ENCODE results near the gene TELO2. TPM values are rescaled to one million over a fixed set of nuclear protein-coding genes. Genes with fewer than 3 reads are reported as not detected.
A peak's percentile ranks its signal among the peaks of the same experiment; 100 is the strongest.

Gene TELO2
- total RNA-seq, 4 donors from 2014 or later = 34.5 to 105 (median 82.4) TPM

DNA sequence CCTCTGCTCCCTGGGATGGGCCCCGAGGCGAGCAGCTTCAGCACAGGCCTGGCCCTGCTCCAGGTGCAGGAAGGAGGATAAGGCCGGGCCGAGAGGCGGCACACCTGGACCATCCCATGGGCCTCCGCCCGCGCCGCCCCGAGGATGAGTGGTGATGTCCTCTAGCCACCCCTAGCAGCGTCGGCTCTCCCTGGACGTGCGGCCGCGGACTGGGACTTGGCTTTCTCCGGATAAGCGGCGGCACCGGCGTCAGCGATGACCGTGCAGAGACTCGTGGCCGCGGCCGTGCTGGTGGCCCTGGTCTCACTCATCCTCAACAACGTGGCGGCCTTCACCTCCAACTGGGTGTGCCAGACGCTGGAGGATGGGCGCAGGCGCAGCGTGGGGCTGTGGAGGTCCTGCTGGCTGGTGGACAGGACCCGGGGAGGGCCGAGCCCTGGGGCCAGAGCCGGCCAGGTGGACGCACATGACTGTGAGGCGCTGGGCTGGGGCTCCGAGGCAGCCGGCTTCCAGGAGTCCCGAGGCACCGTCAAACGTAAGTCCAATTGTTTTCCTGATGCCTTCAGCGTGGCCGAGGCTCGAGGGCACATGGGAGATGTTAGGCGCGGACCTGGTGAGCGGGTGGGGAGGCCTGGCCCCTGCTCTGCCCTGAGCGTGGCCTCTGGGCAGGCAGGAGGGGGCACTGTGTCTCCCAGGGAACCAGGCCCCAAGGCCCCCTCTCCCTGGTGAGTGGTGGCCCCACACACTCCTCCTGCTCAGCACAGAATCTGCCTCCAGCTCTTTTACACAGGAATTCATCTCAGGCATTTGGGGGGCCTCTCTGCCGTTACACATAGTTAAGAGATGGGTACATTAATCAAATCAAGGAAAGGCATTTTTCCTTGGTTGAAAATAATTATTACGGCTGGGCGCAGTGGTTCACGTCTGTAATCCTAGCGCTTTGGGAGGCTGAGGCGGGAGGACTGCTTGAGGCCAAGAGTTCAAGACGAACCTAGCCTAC lies 41.2 kb downstream of the TELO2 start:
- Histone ChIP-seq H3K36me3 (peaks cover 0 to 28% (median 0%) of the 10 kb centered on the region in 3 donors), H3K27ac (peak overlapping the region; percentile 80 to 95 (median 89)), H3K4me3 (peak overlapping the region; percentile 51 to 76 (median 70)), H3K4me1 (peaks cover 0 to 45% (median 17%) of the 10 kb centered on the region in 4 donors), H3K27me3 (no peaks in the 10 kb centered on the region), H3K9me3 (no peaks in the 10 kb centered on the region)
- no peak for TF ChIP-seq POLR2A (IDR thresholded peaks at IDR 0.05)
- TF ChIP-seq, protein P1, sequence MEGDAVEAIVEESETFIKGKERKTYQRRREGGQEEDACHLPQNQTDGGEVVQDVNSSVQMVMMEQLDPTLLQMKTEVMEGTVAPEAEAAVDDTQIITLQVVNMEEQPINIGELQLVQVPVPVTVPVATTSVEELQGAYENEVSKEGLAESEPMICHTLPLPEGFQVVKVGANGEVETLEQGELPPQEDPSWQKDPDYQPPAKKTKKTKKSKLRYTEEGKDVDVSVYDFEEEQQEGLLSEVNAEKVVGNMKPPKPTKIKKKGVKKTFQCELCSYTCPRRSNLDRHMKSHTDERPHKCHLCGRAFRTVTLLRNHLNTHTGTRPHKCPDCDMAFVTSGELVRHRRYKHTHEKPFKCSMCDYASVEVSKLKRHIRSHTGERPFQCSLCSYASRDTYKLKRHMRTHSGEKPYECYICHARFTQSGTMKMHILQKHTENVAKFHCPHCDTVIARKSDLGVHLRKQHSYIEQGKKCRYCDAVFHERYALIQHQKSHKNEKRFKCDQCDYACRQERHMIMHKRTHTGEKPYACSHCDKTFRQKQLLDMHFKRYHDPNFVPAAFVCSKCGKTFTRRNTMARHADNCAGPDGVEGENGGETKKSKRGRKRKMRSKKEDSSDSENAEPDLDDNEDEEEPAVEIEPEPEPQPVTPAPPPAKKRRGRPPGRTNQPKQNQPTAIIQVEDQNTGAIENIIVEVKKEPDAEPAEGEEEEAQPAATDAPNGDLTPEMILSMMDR (IDR thresholded peaks at IDR 0.05) = no peak
- no peak for DNase-seq

DNA sequence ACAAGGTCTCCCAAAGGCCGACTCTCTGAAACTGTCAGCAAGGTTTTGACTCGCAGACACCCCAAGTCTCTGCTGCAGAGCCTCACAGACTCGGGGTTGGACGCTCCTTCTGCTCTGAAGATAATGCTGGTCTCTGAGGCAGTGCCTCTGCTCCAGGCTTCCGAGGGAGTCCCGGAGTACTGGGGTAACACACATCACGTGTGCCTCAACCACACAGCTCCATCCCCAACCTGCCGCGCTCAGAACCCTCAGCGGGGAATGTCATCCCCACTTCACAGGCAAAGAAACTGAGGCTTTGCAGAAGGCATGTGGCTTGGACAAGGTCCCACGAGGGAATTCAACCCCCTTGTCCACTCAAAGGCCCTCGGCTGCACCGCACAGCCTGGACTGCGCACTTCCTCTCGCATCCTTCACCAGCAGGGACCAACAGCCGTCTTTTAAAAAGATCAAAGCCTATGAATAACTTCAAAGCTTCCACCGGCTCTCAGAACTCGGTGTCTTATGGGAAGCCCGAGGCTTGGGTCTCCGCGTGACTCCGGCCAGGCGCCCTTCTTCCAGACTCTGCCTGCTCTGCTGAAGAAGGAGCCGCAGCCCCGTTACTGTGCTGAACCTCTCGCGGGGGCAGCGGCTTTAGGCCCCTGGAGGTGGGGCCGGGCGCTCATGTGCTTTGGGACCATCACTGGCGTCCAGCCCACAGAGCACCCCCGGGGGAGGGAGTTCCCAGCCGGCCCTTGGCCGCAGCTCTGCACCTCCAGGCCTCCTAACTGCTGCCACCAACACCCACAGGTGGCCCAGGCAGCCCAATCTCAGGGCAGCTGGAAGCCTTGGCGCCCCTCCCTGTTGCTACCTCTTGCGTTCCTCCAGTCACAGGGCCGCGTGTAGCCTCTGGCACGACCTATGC lies 42.5 kb downstream of the TELO2 start:
- Histone ChIP-seq H3K4me3 (peak overlapping the region; percentile 51 to 76 (median 70)), H3K36me3 (peaks cover 0 to 34% (median 0%) of the 10 kb centered on the region in 3 donors), H3K27me3 (no peaks in the 10 kb centered on the region), H3K4me1 (peaks cover 0 to 41% (median 17%) of the 10 kb centered on the region in 4 donors), H3K27ac (peak overlapping the region in 3 of 4 donors; percentile 85 to 95 (median 93)), H3K9me3 (no peaks in the 10 kb centered on the region)
- TF ChIP-seq, protein P1 (IDR thresholded peaks at IDR 0.05) = no peak
- no peak for TF ChIP-seq POLR2A (IDR thresholded peaks at IDR 0.05)
- DNase-seq = no peak

DNA sequence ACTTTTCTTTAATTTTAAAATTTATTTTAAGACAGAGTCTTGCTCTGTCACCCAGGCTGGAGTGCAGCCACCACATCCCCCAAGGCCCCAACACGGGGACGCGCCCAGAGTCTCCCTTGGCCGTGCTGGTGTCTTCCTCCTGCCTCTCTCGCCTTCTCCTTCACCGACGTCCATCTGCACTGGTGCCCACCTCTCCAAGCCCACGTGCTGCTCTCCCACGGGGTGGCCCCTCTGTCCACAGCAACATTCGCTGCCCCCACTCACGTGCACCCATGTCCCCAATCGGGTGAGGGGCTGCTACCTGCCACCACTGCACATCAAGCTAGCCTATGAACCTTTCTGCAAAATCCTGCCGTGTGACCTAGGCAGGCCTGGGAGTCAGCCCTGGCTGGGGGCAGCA lies 43.4 kb downstream of the TELO2 start:
- peaks cover 0 to 36% (median 0%) of the 10 kb centered on the region in 3 donors for H3K36me3 ChIP-seq
- peak overlapping the region in 3 of 4 donors; percentile 67 to 76 (median 72) for H3K4me3 ChIP-seq
- H3K9me3 ChIP-seq = no peaks in the 10 kb centered on the region
- peak overlapping the region in 3 of 4 donors; percentile 25 to 95 (median 85) for H3K27ac ChIP-seq
- H3K4me1 ChIP-seq = peaks cover 0 to 38% (median 17%) of the 10 kb centered on the region in 4 donors
- DNase-seq = no peak
- H3K27me3 ChIP-seq = no peaks in the 10 kb centered on the region
- TF ChIP-seq POLR2A (IDR thresholded peaks at IDR 0.05) = no peak
- TF ChIP-seq, protein P1 (IDR thresholded peaks at IDR 0.05) = no peak

DNA sequence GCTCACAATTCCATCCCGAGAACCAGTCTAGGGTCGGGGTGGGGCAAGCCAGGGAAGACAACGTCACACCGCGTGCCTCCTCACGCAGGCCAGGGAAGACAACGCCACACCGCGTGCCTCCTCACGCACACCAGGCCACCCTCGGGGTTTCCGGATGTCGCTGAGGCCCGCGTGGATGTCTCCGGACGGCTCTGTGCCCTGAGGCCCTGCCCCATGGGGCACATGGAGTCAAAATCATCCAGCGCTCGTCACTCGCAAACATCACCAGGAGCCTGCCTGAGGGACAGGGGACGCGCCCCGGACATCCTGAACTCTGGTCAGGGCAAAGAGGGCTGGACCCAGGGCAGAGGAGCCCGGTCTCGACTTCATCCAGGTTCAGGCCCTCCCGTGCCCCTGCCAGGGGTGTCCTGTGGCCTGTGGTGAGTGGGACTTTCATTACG lies 44.0 kb downstream of the TELO2 start:
- peak overlapping the region in 2 of 4 donors; percentile 67 to 72 for H3K4me3 ChIP-seq
- DNase-seq = no peak
- H3K36me3 ChIP-seq = peaks cover 0 to 42% (median 0%) of the 10 kb centered on the region in 3 donors
- H3K27me3 ChIP-seq = no peaks in the 10 kb centered on the region
- H3K4me1 ChIP-seq = peaks cover 0 to 37% (median 17%) of the 10 kb centered on the region in 4 donors
- TF ChIP-seq, protein P1 (IDR thresholded peaks at IDR 0.05) = no peak
- no peak for TF ChIP-seq POLR2A (IDR thresholded peaks at IDR 0.05)
- H3K27ac ChIP-seq = peak overlapping the region in 3 of 4 donors; percentile 25 to 95 (median 58)
- H3K9me3 ChIP-seq = no peaks in the 10 kb centered on the region

DNA sequence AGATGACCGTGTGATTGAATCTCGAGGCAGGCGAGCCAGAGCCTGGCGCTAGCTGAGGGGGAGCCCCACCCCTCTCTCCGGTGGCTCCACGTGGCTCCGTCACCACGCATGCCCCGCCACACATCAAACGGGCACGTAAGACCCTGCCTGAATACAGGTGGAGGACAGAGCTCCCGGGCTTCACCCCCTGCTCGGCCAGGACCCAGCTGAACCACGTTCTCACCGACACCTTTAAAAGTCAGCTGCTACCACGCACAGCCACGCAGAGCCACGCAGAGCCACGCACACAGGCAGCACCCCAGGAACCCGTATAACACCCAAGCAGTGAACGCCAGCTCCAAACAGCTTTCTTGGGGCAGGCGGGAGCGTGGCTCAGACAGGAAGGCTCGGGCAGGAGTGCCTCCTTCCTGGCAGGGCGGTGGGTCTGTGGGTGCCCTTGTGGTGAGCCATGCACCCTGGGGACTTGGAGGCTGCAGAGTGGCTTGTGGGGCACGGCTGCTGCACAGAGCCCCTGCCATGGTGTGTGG lies 44.7 kb downstream of the TELO2 start:
- DNase-seq = no peak

More for the DNA sequence above, 44.7 kb downstream of the TELO2 start:
- peaks cover 0 to 35% (median 17%) of the 10 kb centered on the region in 4 donors for H3K4me1 ChIP-seq
- H3K27ac ChIP-seq = peak overlapping the region in 2 of 4 donors; percentile 10 to 58
- H3K36me3 ChIP-seq = peaks cover 0 to 47% (median 0%) of the 10 kb centered on the region in 3 donors
- H3K4me3 ChIP-seq = peak overlapping the region in 2 of 4 donors; percentile 9 to 72
- H3K9me3 ChIP-seq = no peaks in the 10 kb centered on the region
- TF ChIP-seq POLR2A (IDR thresholded peaks at IDR 0.05) = no peak
- TF ChIP-seq, protein P1 (IDR thresholded peaks at IDR 0.05) = no peak
- no peaks in the 10 kb centered on the region for H3K27me3 ChIP-seq

Data from Peyer's patch (tissue), 4 donors.